ENCODE data around the gene CALHM3. TPM values are rescaled to one million over a fixed set of nuclear protein-coding genes. Genes with fewer than 3 reads are reported as not detected.

CALHM3 gene
- total RNA-seq, 2 experiments from 2014 or later: not detected

DNA sequence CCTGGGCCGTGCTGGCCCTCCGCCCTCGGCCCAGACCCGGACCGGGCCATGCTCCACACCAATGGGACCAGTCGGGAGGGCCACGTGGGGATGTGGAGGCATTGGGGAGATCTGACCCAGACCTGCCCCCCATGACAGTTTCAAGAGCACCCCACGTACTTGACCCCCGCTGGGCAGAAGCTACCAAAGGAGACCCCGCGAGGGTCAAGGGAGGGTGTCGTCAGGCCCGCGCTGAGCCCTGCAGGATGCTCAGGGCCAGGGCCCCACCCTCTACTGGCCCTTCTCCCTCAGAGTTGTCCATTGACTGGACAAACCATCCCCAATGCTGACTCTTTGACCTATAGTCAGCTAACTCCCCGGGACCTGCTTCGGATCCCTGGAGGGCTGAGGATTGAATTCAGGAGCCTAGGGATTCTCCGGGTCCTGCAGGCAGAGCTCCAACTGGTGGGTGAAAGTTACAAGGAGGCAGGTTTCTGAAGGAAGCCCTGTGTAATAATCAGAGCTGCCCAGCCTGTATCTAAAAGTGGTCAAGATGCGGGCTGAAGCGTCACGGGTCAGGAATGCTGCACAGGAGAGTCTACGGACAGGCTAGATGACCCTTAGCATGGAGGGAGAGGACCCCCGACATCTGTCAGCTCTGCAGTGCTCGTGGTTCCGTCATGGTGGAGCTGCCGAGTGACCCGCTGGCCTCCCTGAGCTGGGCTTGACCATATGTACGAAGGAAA lies 26.4 kb downstream of the CALHM3 start:
- ChIA-PET CTCF (interaction anchor here (0.7 to 5.1 kb wide), 6 partner anchors 10 to 36 kb away, joined by 3 to 30 read pairs (median 6); no protein-coding TSS in a partner anchor), POLR2A (interaction anchor here (0.6 to 1.1 kb wide), 4 partner anchors 18 to 132 kb away, joined by 3 to 4 read pairs (median 3); no protein-coding TSS in a partner anchor)
- H3K4me3 Mint-ChIP-seq: peak overlapping the region; percentile 90
- peaks cover 41% of the 10 kb centered on the region for H3K4me1 Mint-ChIP-seq (ENCODE audit: low read depth)
- H3K36me3 Mint-ChIP-seq: peaks cover 26% of the 10 kb centered on the region
- H3K27me3 Mint-ChIP-seq: no peaks in the 10 kb centered on the region
- intact Hi-C loops (cut with micrococcal nuclease): loop anchor here (1.0 kb wide), 1 partner anchor 19 kb away; no protein-coding TSS in a partner anchor
- peak overlapping the region; percentile 91 for H3K27ac Mint-ChIP-seq
- H3K9me3 Mint-ChIP-seq: no peaks in the 10 kb centered on the region
- DNase-seq: no peak

DNA sequence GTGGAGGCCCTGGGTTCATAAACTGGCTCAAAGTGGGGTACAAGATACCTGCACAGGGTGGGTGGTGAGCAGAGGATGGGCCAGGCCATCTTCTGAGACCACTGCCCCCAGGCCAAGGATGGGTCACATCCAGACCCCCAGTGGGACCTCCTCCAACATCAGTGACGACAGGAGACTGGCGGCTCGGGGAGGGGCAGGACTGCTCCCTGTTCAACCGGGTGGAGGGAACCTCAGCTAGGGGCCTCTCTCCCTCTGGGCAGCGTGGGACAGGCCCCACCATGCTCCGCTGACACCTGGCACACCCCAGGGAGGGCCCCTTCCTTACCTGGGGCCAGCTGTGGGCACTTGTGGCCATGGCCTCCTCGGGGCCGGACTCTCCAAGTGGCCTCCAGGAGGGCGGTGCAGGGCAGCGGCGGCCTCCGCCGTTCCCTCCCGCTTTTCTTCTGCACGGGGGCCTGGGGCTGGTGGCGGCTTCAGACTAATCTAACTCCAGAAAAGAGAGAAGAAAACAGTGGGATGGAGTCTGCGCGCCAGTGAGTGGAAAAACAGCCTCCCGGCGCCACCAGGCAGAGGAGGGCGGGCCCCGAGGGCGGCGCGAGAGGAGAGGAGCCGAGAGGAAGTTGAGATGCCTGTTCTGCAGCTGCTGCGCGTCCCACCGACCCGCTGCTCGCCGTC lies 27.1 kb downstream of the CALHM3 start, which contains the start of gene CALHM2:
Gene CALHM2 (minus strand): TSS at position 540 of the 675 bp plus-strand sequence. CDS start 2,429 bp downstream, outside the sequence.
- CTCF ChIA-PET: interaction anchor here (0.7 to 5.1 kb wide), 12 partner anchors 10 to 534 kb away, joined by 3 to 30 read pairs (median 5); partner anchors contain the start of gene CNNM2
- Mint-ChIP-seq H3K4me1 (ENCODE audit: low read depth) (peaks cover 44% of the 10 kb centered on the region), H3K27ac (peak within 1 kb of the TSS; percentile 91), H3K4me3 (peak within 1 kb of the TSS; percentile 90), H3K9me3 (no peaks in the 10 kb centered on the region), H3K27me3 (no peaks in the 10 kb centered on the region), H3K36me3 (peaks cover 28% of the 10 kb centered on the region)
- intact Hi-C loops (cut with micrococcal nuclease): loop anchor here (1.0 kb wide), 2 partner anchors 19 to 30 kb away; no protein-coding TSS in a partner anchor
- DNase-seq: peak; percentile 75
- POLR2A ChIA-PET: interaction anchor here (1.0 to 1.3 kb wide), 2 partner anchors 12 to 19 kb away, joined by 3 to 5 read pairs; no protein-coding TSS in a partner anchor

DNA sequence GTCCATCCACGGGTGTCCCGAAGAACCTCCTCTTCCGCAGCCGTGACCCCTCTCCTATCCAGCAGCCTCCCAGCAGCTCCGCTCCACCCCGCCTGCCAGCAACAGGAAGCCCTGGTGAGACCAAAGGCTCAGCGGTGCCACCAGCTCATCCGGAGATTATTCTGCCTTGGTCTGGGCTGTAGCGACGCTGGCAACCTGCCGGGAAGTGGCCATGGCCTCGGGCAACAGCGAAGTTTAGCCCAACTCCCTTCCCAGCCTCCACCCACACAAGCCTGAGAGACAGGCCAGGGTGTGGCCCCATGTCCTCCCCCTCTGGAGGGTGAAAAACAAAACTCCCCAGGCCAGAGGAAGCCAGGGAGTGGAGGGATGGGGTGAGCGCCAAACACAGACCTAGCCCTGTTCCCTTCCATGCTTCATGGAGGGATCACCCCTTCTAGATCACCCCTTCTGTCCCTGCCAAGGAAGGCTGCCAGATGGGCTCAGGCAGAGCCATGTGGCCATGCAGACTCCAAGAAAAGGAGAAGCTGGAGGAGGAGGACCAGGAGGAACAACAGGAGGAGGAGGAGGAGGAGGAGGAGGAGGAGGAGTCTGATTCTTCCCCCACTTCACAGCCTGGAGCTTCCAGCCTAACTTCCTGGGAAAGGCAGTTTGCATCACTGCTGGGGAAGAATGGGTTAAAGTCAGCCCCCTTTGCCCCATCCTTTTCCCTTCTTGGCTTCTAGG lies 27.8 kb downstream of the CALHM3 start:
- CTCF ChIA-PET: interaction anchor here (0.8 to 5.1 kb wide), 11 partner anchors 9 to 533 kb away, joined by 3 to 30 read pairs (median 5); partner anchors contain the start of gene CNNM2
- POLR2A ChIA-PET: interaction anchor here (1.0 to 1.3 kb wide), 2 partner anchors 11 to 19 kb away, joined by 3 to 5 read pairs; no protein-coding TSS in a partner anchor
- intact Hi-C loops (cut with micrococcal nuclease): loop anchor here (1.0 kb wide), 1 partner anchor 31 kb away; no protein-coding TSS in a partner anchor
- Mint-ChIP-seq H3K4me1 (ENCODE audit: low read depth) (peaks cover 47% of the 10 kb centered on the region), H3K36me3 (peaks cover 32% of the 10 kb centered on the region), H3K27me3 (no peaks in the 10 kb centered on the region), H3K9me3 (no peaks in the 10 kb centered on the region), H3K4me3 (peak overlapping the region; percentile 90), H3K27ac (peak overlapping the region; percentile 91)
- DNase-seq: peak; percentile 71

DNA sequence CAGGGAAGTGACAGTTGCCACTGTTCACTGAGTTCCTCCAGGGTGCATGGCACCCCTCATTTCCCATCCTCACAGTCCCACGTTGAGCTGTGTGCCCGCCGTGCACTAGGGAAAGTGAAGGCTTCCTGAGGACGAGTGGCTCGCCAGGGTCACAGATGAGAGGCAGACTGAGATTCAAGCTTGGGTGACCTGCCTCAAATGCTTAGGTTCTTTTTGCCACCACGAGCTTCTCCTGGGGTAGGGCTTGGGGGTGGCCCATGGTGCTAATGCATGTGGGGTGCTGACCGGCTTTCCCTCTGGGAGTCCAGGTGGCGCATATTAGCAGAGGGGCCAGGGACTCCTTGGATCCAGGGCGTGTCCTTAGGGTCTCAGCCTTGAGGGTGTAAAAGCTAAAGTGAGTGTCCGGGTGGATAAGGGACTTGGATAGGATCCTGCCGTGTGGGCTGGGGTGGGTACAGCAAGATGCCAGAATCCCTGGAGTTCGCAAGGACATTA lies 28.8 kb downstream of the CALHM3 start:
- no peaks in the 10 kb centered on the region for H3K9me3 Mint-ChIP-seq
- intact Hi-C loops (cut with micrococcal nuclease): no loop called here
- no peak for DNase-seq
- peak overlapping the region; percentile 91 for H3K27ac Mint-ChIP-seq
- H3K27me3 Mint-ChIP-seq: no peaks in the 10 kb centered on the region
- H3K36me3 Mint-ChIP-seq: peaks cover 36% of the 10 kb centered on the region
- ChIA-PET POLR2A (no interaction called here), CTCF (interaction anchor here (1.0 to 5.1 kb wide), 8 partner anchors 8 to 36 kb away, joined by 3 to 30 read pairs (median 6); no protein-coding TSS in a partner anchor)
- peak overlapping the region; percentile 90 for H3K4me3 Mint-ChIP-seq
- peaks cover 47% of the 10 kb centered on the region for H3K4me1 Mint-ChIP-seq (ENCODE audit: low read depth)

DNA sequence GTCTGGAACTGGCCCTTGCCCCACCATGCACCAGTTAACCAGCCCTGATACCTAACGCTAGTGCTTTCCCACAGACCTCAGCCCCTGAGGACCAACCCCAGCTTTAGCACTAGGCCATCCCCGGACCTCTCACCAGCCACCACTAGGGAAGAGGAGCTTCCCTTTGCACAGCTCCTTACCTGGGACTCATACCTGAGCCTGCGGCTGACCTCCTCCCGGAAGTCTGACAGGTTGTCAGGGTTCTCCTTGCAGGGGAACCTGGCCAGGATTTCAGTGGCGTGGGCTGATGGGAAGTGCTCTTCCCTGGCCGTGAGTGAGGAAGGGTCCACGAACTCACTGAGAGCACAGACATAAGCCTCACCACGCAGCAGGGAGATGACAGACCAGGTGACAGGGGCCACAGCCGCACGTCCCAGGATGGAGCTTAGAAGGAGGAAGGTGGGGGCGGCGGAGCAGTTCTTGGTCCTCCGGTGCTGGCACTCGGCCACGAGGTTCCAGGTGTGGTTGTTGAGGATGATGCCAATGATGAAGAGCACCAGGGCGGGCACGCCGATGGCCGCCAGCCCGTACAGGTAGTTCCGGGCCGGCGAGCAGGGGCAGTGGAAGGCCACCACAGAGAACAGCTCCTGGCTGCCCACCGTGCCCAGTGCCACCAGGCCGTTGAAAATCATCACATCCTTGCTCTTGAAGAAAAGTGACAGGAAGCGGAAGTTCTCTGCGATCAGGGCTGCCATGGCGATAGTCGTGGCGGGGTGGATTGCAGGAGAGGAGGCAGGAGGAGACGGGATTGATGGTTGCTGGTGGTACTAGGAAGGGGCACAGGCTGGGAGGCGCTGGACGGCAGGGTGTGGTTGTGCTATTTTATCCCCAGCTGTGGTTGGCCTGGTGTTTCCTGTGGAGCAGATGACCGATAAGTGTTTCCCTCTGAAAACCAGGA lies 29.6 kb downstream of the CALHM3 start:
- ChIA-PET CTCF (interaction anchor here (1.2 to 5.1 kb wide), 4 partner anchors 11 to 37 kb away, joined by 3 to 30 read pairs (median 6); no protein-coding TSS in a partner anchor), POLR2A (interaction anchor here (0.6 kb wide), 1 partner anchor 14 kb away, joined by 3 read pairs; no protein-coding TSS in a partner anchor)
- H3K9me3 Mint-ChIP-seq: no peaks in the 10 kb centered on the region
- intact Hi-C loops (cut with micrococcal nuclease): no loop called here
- H3K27ac Mint-ChIP-seq: peak overlapping the region; percentile 63
- no peaks in the 10 kb centered on the region for H3K27me3 Mint-ChIP-seq
- peak overlapping the region; percentile 3 for H3K4me3 Mint-ChIP-seq
- DNase-seq: no peak
- peaks cover 47% of the 10 kb centered on the region for H3K4me1 Mint-ChIP-seq (ENCODE audit: low read depth)
- H3K36me3 Mint-ChIP-seq: peaks cover 39% of the 10 kb centered on the region

DNA sequence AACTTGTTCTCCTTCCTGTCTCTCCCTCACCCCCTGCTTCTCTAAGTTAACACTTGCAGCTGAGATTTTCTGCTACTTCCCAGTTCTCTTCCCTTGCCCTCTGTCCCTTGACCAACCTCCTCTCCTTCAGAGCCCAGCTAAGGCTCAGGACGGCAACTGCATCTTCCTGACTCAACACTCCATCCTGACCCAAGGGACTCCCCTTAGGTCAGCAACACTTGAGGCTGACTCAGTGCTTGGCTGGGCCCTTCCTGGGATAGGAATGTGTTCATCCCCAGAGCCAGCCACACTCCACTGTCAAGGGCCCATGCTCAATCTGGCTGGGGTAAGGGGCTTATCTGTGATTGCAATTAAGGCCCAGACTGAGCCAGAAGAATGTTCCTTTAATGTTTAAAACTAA lies 30.3 kb downstream of the CALHM3 start:
- ChIA-PET POLR2A (no interaction called here), CTCF (no interaction called here)
- H3K27ac Mint-ChIP-seq: peak overlapping the region; percentile 63
- H3K4me3 Mint-ChIP-seq: no peak overlapping the region
- H3K4me1 Mint-ChIP-seq (ENCODE audit: low read depth): peaks cover 46% of the 10 kb centered on the region
- no peaks in the 10 kb centered on the region for H3K9me3 Mint-ChIP-seq
- H3K27me3 Mint-ChIP-seq: no peaks in the 10 kb centered on the region
- peaks cover 46% of the 10 kb centered on the region for H3K36me3 Mint-ChIP-seq
- no peak for DNase-seq
- intact Hi-C loops (cut with micrococcal nuclease): no loop called here

DNA sequence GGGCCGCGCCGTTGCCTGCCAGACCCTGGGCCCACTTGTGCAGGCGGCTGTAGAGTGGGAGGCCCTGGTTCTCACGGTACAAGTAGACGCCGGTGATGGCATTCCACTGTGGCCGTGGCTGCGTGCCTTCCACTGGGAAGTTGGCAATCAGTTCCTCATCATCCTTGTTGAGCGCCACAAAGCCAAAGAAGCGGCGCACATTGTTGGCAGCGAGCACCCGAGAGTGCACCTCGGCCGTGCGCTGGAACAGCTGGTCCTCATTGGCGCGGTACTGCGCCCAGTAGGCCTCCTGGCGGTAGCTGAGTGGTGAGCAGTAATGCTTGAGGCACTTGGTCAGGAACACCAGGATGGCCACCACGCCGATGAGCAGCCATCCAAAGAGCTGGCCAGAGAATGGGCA lies 31.9 kb downstream of the CALHM3 start:
- no peak overlapping the region for H3K27ac Mint-ChIP-seq
- DNase-seq: no peak
- intact Hi-C loops (cut with micrococcal nuclease): no loop called here
- peaks cover 36% of the 10 kb centered on the region for H3K4me1 Mint-ChIP-seq (ENCODE audit: low read depth)
- no peaks in the 10 kb centered on the region for H3K9me3 Mint-ChIP-seq
- POLR2A ChIA-PET: no interaction called here
- H3K36me3 Mint-ChIP-seq: peaks cover 54% of the 10 kb centered on the region
- CTCF ChIA-PET: no interaction called here
- no peaks in the 10 kb centered on the region for H3K27me3 Mint-ChIP-seq
- H3K4me3 Mint-ChIP-seq: no peak overlapping the region

DNA sequence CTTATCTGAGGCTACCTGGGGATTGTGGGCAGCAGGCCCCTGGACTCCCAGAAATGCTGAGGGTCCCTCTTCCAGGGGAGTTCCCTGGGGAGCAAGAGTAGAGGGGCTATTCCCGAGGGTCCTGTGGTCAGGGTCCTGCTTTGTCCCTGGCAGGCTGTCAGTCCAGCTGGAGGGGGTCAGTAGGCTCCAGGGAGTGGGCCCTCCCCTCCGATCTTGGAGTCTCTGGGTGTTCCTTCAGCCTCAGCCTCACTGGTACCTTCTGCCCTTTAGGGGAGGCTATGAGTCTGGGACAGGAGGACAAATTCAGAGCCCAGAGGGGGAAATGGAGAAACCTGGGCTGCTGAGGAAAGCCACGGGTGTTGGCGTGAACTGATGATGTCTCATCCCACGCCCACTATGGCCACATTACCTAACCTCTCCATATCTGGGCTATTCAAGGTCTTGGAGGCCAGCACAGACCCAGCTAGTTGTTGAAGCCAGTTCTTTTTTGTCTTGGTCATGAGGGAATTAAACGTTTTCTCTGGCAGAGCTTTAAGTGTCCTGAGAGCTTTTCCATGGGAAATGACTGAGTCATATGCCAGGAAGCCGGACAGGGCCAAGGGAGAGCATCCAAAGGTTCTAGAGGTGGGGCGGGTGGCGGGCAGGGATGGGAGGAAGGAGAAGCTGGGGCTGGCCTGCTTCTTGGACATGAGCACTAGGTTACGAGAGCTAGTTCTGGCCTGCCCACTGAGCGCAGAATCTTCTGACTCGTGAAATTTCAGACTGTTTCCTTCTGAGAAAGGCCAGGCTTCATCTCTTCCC lies 33.1 kb downstream of the CALHM3 start:
- Mint-ChIP-seq H3K27ac (peak overlapping the region; percentile 35), H3K27me3 (no peaks in the 10 kb centered on the region)

DNA sequence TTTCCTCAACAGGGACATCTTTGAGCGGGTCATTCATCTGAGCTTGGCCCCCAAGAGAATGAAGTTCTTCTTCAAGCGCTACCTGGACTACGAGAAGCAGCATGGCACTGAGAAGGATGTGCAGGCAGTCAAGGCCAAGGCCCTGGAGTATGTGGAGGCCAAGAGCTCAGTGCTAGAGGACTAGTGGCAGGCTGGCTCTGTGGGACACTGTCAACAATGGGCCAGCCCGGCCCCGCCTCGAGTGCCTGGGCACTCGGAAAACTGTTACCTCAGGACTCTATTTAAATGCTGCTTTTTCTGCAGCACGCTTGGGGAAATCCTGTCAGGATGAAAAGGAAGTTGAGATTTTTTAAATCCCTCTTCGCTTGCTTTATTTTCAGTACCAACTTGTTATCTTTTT lies 33.7 kb downstream of the CALHM3 start:
- H3K4me3 Mint-ChIP-seq: no peak overlapping the region
- H3K4me1 Mint-ChIP-seq (ENCODE audit: low read depth): peaks cover 26% of the 10 kb centered on the region
- ChIA-PET CTCF (no interaction called here), POLR2A (no interaction called here)
- no peak overlapping the region for H3K27ac Mint-ChIP-seq
- H3K36me3 Mint-ChIP-seq: peaks cover 55% of the 10 kb centered on the region
- intact Hi-C loops (cut with micrococcal nuclease): no loop called here
- H3K9me3 Mint-ChIP-seq: no peaks in the 10 kb centered on the region
- DNase-seq: no peak
- H3K27me3 Mint-ChIP-seq: no peaks in the 10 kb centered on the region

More for the DNA sequence above, 33.1 kb downstream of the CALHM3 start:
- POLR2A ChIA-PET: no interaction called here
- Mint-ChIP-seq H3K4me1 (ENCODE audit: low read depth) (peaks cover 33% of the 10 kb centered on the region), H3K36me3 (peaks cover 58% of the 10 kb centered on the region), H3K9me3 (no peaks in the 10 kb centered on the region), H3K4me3 (no peak overlapping the region)
- intact Hi-C loops (cut with micrococcal nuclease): no loop called here
- DNase-seq: no peak
- CTCF ChIA-PET: interaction anchor here (0.8 kb wide), 1 partner anchor 40 kb away, joined by 3 read pairs; no protein-coding TSS in a partner anchor

DNA sequence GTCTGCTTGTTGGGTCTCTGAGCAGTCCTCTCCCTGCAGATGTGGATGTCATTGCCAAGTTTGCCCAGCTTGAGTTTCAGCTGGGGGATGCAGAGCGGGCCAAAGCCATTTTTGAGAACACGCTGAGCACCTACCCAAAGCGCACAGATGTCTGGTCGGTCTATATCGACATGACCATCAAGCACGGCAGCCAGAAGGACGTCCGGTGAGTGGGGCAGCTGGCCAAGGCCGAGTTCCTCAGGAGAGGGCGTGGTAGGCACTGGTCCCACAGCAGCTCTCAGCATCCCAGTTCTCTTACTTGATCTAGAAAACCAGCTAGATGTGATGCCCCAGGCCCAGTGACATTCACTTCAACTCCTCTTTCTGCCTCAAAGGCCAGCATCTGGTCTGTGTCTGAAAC lies 34.6 kb downstream of the CALHM3 start:
- H3K9me3 Mint-ChIP-seq: no peaks in the 10 kb centered on the region
- peaks cover 19% of the 10 kb centered on the region for H3K4me1 Mint-ChIP-seq (ENCODE audit: low read depth)
- intact Hi-C loops (cut with micrococcal nuclease): no loop called here
- peaks cover 54% of the 10 kb centered on the region for H3K36me3 Mint-ChIP-seq
- CTCF ChIA-PET: no interaction called here
- H3K27ac Mint-ChIP-seq: no peak overlapping the region
- H3K27me3 Mint-ChIP-seq: no peaks in the 10 kb centered on the region
- POLR2A ChIA-PET: no interaction called here
- H3K4me3 Mint-ChIP-seq: no peak overlapping the region
- DNase-seq: no peak
